ENCODE results near the gene DCST2.

Gene DCST2

DNA sequence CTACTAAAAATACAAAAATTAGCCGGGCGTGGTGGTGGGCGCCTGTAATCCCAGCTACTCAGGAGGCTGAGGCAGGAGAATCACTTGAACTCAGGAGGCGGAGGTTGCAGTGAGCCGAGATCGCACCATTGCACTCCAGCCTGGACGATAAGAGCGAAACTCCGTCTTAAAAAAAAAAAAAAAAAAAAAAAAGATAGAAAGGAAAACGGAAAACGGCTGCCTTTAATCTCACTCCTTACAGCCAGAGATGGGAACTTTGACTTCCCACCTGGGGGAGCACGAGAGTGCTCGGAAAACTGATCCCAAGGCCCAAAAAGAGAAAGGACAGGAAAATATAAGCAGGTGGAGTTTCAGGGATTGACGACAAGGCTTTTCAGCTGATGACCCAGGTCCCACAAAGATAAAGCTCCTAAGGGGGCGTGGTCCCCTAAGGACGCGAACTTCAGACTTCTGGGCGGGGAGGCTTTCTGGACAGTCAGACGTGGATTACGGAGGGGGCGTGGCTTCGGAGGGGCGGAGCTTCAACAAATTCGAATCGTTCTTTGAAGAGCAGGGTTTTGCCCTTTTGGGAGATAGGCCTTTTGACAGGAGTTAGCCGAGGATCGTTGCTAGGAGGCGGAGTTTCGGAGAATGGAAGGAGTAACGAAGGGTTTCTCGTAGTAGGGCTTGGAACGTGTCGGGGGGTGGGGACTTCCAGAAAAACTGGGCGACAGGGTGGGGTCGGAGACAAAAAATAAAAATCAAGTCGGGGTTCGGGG, 60.1 kb downstream of the DCST2 start:
- peak; percentile 91 for DNase-seq

DNA sequence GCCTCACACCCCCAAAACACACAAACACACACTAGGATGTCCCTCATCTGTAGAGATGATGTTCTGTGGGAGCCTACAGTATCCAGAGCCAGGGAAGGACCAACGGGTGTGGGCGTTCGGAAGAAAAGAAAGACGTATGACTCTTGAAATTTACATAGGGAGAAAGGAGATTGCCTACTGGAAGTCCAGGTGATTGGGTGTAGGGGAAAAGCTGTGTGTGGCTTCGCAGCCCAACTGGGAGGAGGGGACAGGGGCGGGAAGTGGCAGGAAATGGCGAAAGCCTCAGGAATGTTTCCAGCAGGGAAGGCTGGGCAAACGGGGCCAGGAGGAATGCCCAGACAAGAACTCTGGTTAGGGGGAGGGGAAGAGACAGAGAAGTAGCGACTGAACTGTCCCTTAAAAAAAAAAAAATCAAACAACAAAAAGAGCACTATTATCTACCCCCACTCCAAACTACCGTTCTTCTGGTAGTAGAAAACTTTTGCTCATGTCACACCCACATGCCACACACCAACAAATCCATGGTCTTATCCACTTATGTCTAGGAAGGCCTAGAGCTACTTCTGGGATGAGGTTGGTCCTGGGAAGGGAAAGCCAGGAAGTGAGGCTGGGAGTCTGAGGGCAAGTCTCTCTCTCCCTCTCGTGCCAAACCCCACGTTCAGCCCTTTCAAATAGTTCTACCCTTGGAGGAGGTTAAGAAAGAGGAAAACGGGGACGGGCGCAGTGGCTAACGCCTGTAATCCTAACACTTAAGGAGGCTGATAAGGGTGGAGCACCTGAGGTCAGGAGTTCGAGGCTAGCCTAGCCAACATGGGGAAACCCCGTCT, 60.9 kb downstream of the DCST2 start:
- DNase-seq: peak; percentile 36

DNA sequence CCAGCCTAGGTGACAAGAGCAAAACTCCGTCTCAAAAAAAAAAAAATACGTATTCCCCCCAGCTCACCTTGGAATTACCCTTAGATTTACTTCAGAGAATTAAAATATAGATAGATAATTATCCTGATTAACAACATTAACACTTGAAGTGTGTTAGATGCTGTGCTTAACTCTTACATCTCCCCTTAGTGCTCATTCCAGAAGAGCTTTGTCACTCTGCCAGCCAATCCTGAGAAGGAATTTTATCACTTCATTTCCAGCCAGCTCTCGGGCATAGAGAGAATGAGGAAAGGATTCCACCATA, 61.4 kb downstream of the DCST2 start:
- no peak for DNase-seq

DNA sequence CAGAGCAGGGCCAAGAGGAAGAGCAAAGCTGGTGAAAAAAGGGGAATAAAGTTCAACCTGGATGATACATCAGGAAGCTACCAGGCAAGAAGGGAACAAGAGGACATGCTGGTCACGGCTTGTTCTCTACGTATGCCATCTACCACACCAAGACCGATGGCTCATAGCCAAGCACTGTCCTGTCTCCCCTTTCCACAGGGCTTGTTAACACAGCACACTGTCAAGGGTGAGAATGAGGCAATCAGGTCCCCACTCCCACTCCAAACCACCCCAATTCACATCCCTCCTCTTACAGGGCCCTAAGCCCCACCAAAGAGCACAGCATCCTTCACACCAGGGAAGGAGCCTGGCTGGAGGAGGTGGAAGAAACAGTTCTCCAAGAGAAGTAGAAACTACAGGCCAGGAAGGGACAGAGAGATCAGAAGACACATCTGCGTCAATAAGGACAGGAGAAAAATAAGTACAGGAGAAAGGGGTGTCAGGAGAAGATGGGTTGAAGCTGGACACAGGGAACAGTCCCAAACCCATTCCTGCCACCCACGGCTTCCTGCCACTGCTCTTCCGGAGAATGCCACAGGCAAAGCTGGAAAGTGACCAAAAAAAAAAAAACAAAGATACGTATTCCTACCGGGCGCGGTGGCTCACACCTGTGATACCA, 62.1 kb downstream of the DCST2 start:
- DNase-seq: peak; percentile 65

DNA sequence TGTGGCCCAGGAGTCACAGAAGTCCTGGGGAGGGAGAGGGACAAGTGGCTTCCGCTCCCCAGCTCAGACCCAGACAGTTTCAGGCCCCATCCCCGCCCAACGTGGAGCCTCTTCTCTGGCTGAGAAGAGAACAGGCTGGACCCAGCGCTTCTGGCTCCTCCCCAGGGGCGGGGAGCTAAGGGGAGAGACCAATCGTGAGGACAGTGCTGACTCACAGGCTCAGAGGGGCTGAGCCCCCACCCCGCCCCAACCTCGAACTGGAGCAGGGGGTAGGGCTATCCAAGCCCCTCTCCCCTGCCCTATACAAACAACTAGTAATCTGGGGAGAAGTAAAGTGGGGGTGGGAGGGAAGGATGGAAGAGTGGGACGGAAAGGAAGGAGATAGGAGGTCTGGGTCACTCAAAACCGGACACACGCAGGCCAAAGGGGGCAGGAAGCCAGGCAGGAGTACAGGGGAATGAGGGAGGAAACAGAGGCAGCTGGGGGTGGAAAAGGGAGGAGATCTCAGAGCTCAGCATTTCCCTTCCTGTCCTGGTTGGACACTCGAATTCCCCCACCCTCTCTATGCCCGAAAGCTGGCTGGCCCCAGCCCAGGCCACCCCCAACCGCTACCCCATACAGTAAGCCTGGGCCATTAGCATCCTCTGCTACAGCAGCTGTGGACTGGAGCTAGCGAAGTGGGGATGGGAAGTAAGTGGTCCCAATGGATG, 62.8 kb downstream of the DCST2 start, which contains the start of gene SHC1:
Gene SHC1, minus strand, starts transcription at position 117 of the 710 bp plus-strand sequence. CDS start 221 bp downstream, outside the sequence.
- DNase-seq: peak; percentile 95

DNA sequence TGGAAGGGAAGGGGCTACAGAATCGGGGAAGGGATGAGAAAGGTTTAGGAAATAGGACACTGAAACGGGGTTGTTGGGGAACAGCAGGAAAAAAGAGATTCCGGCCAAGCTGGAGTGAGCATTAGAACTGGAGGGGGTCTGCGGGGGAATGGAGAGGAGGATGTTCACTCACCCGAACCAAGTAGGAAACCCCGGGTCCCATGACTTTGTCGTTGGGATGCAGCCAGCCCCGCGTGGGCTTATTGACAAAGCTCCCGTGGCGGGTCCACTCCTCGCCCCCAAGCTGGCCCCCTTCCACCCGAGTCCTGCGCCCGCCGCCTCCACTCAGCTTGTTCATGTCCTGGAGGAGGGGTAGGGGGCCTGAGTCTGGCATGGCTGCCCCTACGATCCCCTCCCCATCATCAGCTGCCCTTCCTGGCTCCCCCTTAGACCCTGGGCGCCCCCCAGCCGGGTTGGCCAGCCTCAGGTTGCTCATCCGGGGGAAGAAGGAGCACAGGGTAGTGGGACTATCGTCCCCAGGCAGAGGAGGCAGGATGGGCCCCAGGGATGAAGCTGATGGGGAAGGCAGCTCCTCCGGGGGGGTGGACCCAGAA, 63.6 kb downstream of the DCST2 start:
- DNase-seq: no peak

DNA sequence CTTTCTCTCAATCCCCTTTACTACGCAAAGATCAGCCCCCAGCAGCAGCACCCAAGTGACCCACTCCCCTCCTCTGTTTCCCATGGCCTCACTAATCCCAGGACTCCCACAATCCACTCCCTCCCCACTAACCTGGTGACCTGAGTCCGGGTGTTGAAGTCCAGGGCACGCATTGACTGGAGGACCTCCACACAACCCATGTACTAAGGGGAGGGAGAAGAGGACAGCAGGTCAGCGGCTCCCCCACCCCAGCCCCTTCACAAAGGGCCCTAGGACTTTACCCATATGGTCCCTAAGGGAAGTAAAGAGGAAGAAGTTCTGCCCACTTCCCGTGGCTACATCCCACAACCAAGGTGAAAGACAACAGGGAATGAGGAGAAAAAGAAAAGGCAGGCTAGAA, 64.3 kb downstream of the DCST2 start:
- DNase-seq: no peak

DNA sequence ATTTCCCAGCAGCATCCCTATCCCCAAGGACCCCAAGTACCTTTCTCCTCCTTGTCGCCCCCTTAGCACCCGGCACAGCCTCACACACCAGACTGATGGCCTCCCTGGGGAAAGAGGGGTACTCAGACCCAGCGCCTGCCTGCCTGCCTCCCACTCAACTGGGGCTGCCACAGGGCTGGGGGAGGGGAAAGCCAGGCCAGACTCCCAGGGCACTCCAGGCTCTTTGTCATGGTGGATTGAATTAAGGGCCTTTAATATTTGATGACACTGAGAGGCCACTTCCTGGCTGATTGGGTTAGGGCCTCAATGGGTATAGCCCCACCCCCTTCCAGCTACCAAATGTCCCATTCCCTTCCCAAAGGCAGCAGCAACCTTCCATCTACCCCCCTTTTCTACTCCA, 64.8 kb downstream of the DCST2 start:
- DNase-seq: no peak

Data from SHP77 treated with DMSO at 0.1 percent for 48 hours (cell line).